H1 (cell line): Measurements from ENCODE around the gene COPS6. TPM values are rescaled to one million over a fixed set of nuclear protein-coding genes. Genes with fewer than 3 reads are reported as not detected.

ENCODE experiments used
- JUN ChIP-seq: IDR thresholded peaks from 2 replicates; pipeline ENCODE4 v1.6.1; 2011; ENCODE audit warnings: low read depth, mild to moderate bottlenecking, improper control_type of control experiment, low read length
- TBP ChIP-seq: IDR thresholded peaks from 2 replicates; pipeline ENCODE4 v1.6.1; 2011; ENCODE audit warnings: low read depth, low read length, improper control_type of control experiment
- polyA plus RNA-seq, 7 experiments: library from polyadenylated mRNA; depleted of rRNA in 3 of 7; stranded (reverse) in 5 of 7; unstranded in 2 of 7; fragments of >200 nt in 5 of 7; fragments of 200-250 nt in 2 of 7; gene quantifications; 1 replicate in 5 of 7; 2 replicates in 1 of 7; 4 replicates in 1 of 7; pipeline versions ENCODE4 v1.2.1 to v1.2.3, GENCODE V29; 2011 to 2013; ENCODE audit warnings: missing spikeins in 2 of 7, mixed read lengths in 2 of 7
- total RNA-seq: library from RNA; stranded (reverse); fragmentation: NEBNext Ultra II Directional; extraction: Animal tissue kit (Norgen Biotek cat#: 25700); gene quantifications from 2 replicates; pipeline ENCODE4 v1.2.1, GENCODE V29; 2021

The COPS6 gene
- total and polyA plus RNA-seq, 2 of the 8 experiments (the other 6 are each of a cell fraction or from before 2014, with no cell fraction given) = 127 to 225 TPM

DNA sequence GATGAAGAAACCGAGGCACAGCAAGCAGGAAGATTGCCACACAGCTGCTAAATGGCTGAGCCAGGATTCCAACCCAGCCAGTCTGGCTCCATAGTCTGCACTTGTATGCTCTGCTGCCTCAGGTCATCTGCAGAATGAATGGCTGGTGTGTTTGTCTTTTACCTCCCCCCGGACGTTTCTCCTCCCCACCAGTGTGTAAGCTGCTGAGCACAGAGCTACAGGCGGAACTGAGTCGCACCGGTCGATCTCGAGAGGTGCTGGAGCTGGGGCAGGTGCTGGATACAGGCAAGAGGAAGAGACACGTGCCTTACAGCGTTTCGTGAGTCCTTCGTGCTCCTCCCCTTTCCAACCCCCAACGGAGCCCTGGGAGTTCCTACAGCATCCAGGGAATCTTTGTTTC, 33.3 kb downstream of the COPS6 start (continued):
- TF ChIP-seq JUN (no peak), TBP (no peak)
